GM20000 (cell line): ENCODE data around the gene EPHA10.

Source experiments
- DNase-seq: peaks from one replicate; pipeline ENCODE4 v3.0.0; 2012; ENCODE audit warnings: low spot score
- TF ChIP-seq, protein P1 (sequence below): IDR thresholded peaks from 2 replicates; pipeline ENCODE4 v1.5.1; 2012; ENCODE audit warnings: mild to moderate bottlenecking, control low read depth; ENCODE audit errors: extremely low read depth, missing control alignments

EPHA10 gene

DNA sequence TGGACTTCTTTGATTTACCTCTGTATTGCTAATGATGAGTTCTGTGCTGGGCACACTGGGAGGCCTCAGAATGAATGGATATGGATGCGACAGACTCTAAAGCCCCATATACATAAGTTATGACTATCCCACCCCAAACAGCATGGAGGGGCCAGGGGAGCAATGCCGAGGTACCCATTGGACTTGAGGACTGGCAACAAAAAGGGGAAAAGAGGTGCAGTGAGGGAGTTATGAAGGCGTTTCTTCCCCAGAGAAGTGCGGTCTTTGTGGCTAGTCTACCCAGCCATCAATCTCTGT lies 87.8 kb downstream of the EPHA10 start:
- DNase-seq = no peak
- TF ChIP-seq, protein P1, sequence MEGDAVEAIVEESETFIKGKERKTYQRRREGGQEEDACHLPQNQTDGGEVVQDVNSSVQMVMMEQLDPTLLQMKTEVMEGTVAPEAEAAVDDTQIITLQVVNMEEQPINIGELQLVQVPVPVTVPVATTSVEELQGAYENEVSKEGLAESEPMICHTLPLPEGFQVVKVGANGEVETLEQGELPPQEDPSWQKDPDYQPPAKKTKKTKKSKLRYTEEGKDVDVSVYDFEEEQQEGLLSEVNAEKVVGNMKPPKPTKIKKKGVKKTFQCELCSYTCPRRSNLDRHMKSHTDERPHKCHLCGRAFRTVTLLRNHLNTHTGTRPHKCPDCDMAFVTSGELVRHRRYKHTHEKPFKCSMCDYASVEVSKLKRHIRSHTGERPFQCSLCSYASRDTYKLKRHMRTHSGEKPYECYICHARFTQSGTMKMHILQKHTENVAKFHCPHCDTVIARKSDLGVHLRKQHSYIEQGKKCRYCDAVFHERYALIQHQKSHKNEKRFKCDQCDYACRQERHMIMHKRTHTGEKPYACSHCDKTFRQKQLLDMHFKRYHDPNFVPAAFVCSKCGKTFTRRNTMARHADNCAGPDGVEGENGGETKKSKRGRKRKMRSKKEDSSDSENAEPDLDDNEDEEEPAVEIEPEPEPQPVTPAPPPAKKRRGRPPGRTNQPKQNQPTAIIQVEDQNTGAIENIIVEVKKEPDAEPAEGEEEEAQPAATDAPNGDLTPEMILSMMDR = no peak

GRCh38 chr1:37676281-37677142 lies 88.4 kb downstream of the EPHA10 start:
- TF ChIP-seq, protein P1 = peak; percentile 4
- peak; percentile 67 for DNase-seq

DNA sequence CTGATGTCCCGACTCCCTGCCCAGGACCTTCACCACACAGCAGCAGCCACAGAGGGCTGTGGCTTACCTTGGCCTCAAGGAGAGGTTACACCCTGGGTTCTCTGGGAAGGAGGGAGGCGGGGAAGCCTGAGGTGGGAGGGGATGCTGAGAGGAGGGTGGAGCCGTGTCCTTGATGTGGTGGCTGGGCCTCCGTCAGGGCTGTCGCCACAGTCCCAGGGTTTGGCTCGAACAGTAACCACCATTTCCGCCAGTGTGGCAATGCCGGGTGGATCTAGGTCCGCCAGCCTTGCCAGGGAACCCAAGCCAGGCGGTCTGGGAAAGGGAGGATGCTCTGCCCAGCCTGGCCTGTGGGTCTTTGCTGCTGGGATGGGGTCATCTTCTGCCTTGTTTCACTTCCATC lies 91.0 kb downstream of the EPHA10 start:
- no peak for DNase-seq
- TF ChIP-seq, protein P1 = no peak

DNA sequence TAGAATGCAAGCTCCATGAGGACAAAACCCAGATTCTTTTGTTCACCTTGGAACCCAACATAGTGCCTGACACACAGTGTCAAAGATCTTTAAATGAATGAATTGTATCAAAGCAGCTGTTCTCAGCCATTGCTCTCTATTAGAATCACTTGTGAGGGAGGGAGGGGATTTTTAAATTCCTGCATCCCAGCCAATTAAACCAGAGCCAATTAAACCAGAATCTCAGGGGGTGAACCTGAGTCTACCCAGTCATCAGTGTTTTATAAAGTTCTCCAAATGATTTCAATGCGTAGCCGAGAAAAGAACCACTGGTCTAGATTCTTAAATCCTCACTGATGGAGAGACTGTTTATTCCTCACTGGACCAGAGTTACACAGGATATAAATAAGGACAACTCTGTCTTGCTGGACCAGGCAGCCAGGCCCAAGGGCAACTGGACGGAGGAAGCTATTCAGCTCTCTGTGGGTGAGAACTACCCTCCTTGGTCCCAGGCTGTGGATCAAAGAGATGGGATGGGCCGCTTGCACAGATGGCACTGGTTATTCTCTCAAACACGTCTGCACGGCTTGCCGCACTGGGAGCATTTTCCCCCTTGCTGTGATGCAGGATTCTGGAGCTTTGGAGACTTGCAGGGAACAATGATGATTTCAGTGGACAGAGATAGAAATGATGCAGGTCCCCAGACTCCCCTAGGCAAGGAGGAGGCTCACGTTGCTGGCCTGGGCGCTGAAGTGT lies 92.6 kb downstream of the EPHA10 start:
- no peak for DNase-seq
- TF ChIP-seq, protein P1 = no peak

- TF ChIP-seq, protein P1 = no peak
- DNase-seq = no peak
Measured at GRCh38 chr1:37671261-37671660, 93.7 kb downstream of the EPHA10 start.

- DNase-seq = no peak
- TF ChIP-seq, protein P1 = no peak
Measured at GRCh38 chr1:37670133-37670532, 94.8 kb downstream of the EPHA10 start.

GRCh38 chr1:37667023-37667671 lies 97.8 kb downstream of the EPHA10 start:
- TF ChIP-seq, protein P1 = no peak
- DNase-seq = no peak
